Measurements from ENCODE around the gene RAB36. TPM values are rescaled to one million over a fixed set of nuclear protein-coding genes. Genes with fewer than 3 reads are reported as not detected.

Gene RAB36
- total RNA-seq, 4 donors from 2014 or later = 1.2 to 3.6 (median 1.8) TPM

DNA sequence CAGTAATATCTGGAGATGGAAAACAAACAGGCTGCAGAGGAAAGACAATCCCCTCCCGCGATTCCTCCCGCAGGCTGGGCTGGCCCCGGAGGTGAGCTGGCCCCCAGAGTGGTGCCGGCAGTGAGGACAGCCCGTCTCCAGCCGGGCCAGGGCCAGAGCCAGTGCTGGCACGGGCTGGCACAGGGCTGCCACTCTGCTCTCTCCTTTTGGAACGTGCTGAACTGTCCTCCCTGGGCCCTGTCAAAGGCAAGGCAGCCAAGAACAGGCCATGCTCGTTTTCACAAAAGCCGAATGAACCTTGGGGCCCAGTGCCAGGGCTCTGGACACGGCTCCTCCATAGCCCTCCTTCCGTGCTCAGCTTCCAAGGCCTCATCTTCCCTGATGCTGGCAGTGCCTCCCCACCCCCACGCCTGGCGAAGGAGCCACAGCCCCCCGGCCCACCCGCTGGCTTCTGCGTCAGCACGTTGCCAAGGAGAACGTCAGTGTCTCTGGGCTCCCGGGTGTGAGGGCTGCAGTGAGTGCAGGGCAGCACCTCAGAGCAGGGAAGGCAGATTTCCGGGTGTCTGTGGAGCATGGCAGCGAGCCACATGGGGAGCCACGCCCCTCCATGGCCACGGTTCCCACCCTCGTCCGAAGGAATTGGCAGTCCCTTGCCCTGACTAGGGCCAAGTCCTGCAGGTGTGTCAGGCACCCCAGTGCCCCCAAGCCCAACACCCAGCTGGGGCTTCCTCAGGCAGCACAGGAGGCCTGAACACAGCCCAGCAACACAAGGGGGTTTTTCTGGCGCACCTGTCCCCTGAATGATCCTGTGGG lies 46.4 kb upstream of the RAB36 start:
- no peak for DNase-seq (ENCODE audit: low spot score in 2 of 2)
- no peak for TF ChIP-seq POLR2A (IDR thresholded peaks at IDR 0.05)
- TF ChIP-seq, protein P1, sequence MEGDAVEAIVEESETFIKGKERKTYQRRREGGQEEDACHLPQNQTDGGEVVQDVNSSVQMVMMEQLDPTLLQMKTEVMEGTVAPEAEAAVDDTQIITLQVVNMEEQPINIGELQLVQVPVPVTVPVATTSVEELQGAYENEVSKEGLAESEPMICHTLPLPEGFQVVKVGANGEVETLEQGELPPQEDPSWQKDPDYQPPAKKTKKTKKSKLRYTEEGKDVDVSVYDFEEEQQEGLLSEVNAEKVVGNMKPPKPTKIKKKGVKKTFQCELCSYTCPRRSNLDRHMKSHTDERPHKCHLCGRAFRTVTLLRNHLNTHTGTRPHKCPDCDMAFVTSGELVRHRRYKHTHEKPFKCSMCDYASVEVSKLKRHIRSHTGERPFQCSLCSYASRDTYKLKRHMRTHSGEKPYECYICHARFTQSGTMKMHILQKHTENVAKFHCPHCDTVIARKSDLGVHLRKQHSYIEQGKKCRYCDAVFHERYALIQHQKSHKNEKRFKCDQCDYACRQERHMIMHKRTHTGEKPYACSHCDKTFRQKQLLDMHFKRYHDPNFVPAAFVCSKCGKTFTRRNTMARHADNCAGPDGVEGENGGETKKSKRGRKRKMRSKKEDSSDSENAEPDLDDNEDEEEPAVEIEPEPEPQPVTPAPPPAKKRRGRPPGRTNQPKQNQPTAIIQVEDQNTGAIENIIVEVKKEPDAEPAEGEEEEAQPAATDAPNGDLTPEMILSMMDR (IDR thresholded peaks at IDR 0.05) = no peak
- no peak overlapping the region for H3K4me3 ChIP-seq (ENCODE audit: low read depth, poor library complexity, severe bottlenecking)
- intact Hi-C loops (cut with DNase I; ENCODE audit: low total_unique reads) = no loop called here
- 41 to 51% methylated on average over 23 to 27 of the region's 28 CpGs for WGBS, 2 donors

GRCh38 chr22:23099531-23099804 lies 45.8 kb upstream of the RAB36 start:
- WGBS, 2 donors = 85 to 89% methylated on average over 6 of the region's 6 CpGs
- TF ChIP-seq, protein P1 (IDR thresholded peaks at IDR 0.05) = no peak
- TF ChIP-seq POLR2A (IDR thresholded peaks at IDR 0.05) = no peak
- intact Hi-C loops (cut with DNase I; ENCODE audit: low total_unique reads) = no loop called here
- DNase-seq (ENCODE audit: low spot score in 2 of 2) = no peak
- no peak overlapping the region for H3K4me3 ChIP-seq (ENCODE audit: low read depth, poor library complexity, severe bottlenecking)

DNA sequence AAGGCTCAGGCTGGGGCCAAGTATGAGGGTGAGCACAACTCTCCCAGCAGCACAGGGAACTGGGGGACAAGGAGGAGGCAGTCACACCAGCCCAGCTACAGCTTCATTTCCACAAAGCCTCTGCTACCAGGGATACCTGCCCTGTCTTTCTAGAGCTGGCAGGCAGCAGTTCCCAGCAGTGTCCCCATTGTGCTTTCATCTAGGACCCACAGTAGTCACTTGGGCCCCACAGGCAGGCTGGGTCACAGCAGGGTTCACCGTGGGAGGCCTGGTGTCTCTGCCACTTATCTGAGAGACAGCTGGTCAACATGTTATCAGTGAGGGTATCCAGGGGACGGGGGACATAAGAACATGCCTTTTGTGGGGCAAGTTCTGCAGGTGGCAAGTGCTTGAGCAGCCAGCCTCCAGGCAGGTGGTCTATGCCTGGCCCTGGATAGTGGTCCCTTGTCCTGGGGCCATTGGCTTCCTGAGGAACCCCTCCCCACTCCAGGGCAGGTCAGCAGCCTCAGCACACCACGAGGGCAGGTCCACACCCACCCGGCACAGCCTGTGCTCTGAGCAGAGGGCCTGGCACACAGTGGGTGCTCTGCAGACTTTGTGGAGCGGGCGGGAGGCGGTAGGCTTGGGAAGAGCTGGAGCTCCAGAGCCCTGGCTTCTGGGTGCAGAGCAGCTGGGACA lies 45.0 kb upstream of the RAB36 start:
- DNase-seq (ENCODE audit: low spot score in 2 of 2) = no peak
- 100% methylated on average over 3 to 6 of the region's 7 CpGs for WGBS, 2 donors
- no peak overlapping the region for H3K4me3 ChIP-seq (ENCODE audit: low read depth, poor library complexity, severe bottlenecking)
- TF ChIP-seq, protein P1 (IDR thresholded peaks at IDR 0.05) = no peak
- no peak for TF ChIP-seq POLR2A (IDR thresholded peaks at IDR 0.05)
- intact Hi-C loops (cut with DNase I; ENCODE audit: low total_unique reads) = no loop called here

DNA sequence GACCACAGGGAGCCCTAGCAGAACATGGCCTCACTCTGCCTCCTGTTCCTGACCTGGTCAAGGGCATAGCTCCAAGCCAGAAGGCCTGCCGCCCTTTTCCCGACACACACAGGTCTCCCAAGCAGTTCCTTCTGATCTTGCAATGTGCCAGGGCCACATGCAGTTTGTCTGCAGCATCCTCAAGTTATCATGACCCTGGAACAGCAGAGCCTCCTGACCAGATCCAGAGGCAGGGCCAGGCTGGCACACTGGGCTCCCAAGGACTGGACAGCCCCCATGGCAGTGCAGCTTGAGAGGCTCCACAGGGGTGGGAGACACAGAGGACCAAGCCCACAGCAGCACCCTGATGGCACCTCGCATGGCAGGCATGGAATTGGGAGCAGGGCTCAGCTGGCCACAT lies 43.8 kb upstream of the RAB36 start:
- no peak for TF ChIP-seq POLR2A (IDR thresholded peaks at IDR 0.05)
- TF ChIP-seq, protein P1 (IDR thresholded peaks at IDR 0.05) = no peak
- WGBS, 2 donors = 81 to 100% methylated on average over 2 of the region's 3 CpGs
- no peak for DNase-seq (ENCODE audit: low spot score in 2 of 2)
- intact Hi-C loops (cut with DNase I; ENCODE audit: low total_unique reads) = no loop called here
- no peak overlapping the region for H3K4me3 ChIP-seq (ENCODE audit: low read depth, poor library complexity, severe bottlenecking)

GRCh38 chr22:23102002-23102655 lies 43.1 kb upstream of the RAB36 start:
- no peak for DNase-seq (ENCODE audit: low spot score in 2 of 2)
- 95 to 97% methylated on average over 10 of the region's 10 CpGs for WGBS, 2 donors
- no peak overlapping the region for H3K4me3 ChIP-seq (ENCODE audit: low read depth, poor library complexity, severe bottlenecking)
- TF ChIP-seq, protein P1 (IDR thresholded peaks at IDR 0.05) = no peak
- no peak for TF ChIP-seq POLR2A (IDR thresholded peaks at IDR 0.05)
- intact Hi-C loops (cut with DNase I; ENCODE audit: low total_unique reads) = no loop called here

Data from lower leg skin (tissue), 4 donors.